ENCODE measurements around the gene CDH4. TPM values are rescaled to one million over a fixed set of nuclear protein-coding genes. Genes with fewer than 3 reads are reported as not detected.

Gene CDH4
- total and polyA plus RNA-seq, 2 of the 8 experiments (the other 6 are each of a cell fraction or from before 2014, with no cell fraction given), result 4.3 to 7.9 TPM

- Histone ChIP-seq H4K8ac (ENCODE audit: extremely low read depth, insufficient read depth, low read length) (no peak overlapping the region), H3K4ac (replicated peaks; ENCODE audit: insufficient read length, low read depth, low read length) (no peak overlapping the region), H2BK120ac (replicated peaks; ENCODE audit: low read depth, low read length) (no peak overlapping the region), H3K18ac (ENCODE audit: extremely low read depth, low read length) (no peak overlapping the region), H3K79me1 (ENCODE audit: low read depth, low read length) (0 out of 2 replicates have a peak, but pooled peaks cover 1% of the 10 kb centered on the region), H3K36me3 (ENCODE audit: control insufficient read depth in 2 of 4, insufficient read depth in 4 of 4, low read length in 3 of 4) (no peaks in the 10 kb centered on the region), H2BK15ac (ENCODE audit: low read length) (no peak overlapping the region), H2BK12ac (ENCODE audit: low read depth, low read length) (no peak overlapping the region), H2AFZ (ENCODE audit: low read length) (no peak overlapping the region), H2BK20ac (ENCODE audit: low read length) (no peak overlapping the region), H3K27ac (ENCODE audit: low read depth, low read length) (no peak overlapping the region), H3K4me2 (ENCODE audit: insufficient read depth in 1 of 2, low read depth in 2 of 2, low read length in 2 of 2) (no peak overlapping the region), H3K79me2 (ENCODE audit: control insufficient read depth in 1 of 2, insufficient read depth in 2 of 2, low read length in 2 of 2) (no peaks in the 10 kb centered on the region), H3K23me2 (ENCODE audit: low read depth, low read length) (peaks cover 10% of the 10 kb centered on the region; the same call in 1 of the 2 replicates), H3K4me3 (ENCODE audit: extremely low read depth in 1 of 4, insufficient read depth in 2 of 4, low read depth in 3 of 4, low read length in 4 of 4) (no peak overlapping the region), H3K27me3 (replicated peaks in 1 of 4; ENCODE audit: control insufficient read depth in 3 of 4, extremely low read depth in 1 of 4, insufficient read depth in 3 of 4, low read length in 3 of 4) (peaks cover 0 to 3% (median 1%) of the 10 kb centered on the region in 4 experiments; a peak in 3 of 7 replicates), H3K9me3 (ENCODE audit: insufficient read depth in 2 of 2, low read depth in 1 of 2, low read length in 1 of 2) (no peaks in the 10 kb centered on the region), H3K14ac (ENCODE audit: insufficient read length) (no peak overlapping the region), H3K56ac (replicated peaks; ENCODE audit: insufficient read length, low read depth, low read length) (no peak overlapping the region), H2AK5ac (ENCODE audit: low read depth, low read length) (no peak overlapping the region), H4K20me1 (replicated peaks in 1 of 2; ENCODE audit: control insufficient read depth in 1 of 2, insufficient read depth in 2 of 2, low read length in 2 of 2) (peaks cover 1 to 3% of the 10 kb centered on the region in 2 experiments), H2BK5ac (ENCODE audit: low read depth, low read length) (no peak overlapping the region), H3K4me1 (replicated peaks in 1 of 4; ENCODE audit: control insufficient read depth in 3 of 4, insufficient read depth in 4 of 4, low read length in 3 of 4) (peaks cover 0 to 18% (median 10%) of the 10 kb centered on the region in 4 experiments; a peak in 6 of 7 replicates), H3K23ac (ENCODE audit: insufficient read length) (no peak overlapping the region), H3K9ac (replicated peaks in 1 of 4; ENCODE audit: extremely low read depth in 1 of 4, low read depth in 3 of 4, low read length in 3 of 4) (no peak overlapping the region), H4K5ac (ENCODE audit: insufficient read length, low read depth, low read length) (no peak overlapping the region), H4K91ac (replicated peaks; ENCODE audit: insufficient read length, low read length) (no peak overlapping the region)
- TF ChIP-seq POU5F1 (IDR thresholded peaks at IDR 0.05; ENCODE audit: low read depth, low read length) (no peak), RXRA (IDR thresholded peaks at IDR 0.05; ENCODE audit: insufficient read depth, low read depth, low read length) (no peak), CEBPB (IDR thresholded peaks at IDR 0.05; ENCODE audit: low read depth, low read length) (no peak), CTBP2 (IDR thresholded peaks at IDR 0.05; ENCODE audit: borderline replicate concordance, insufficient read depth, insufficient read length, low read length) (no peak), TAF7 (optimal IDR thresholded peaks at IDR 0.05; ENCODE audit: borderline replicate concordance, low read depth, low read length) (no peak), SRF (IDR thresholded peaks at IDR 0.05; ENCODE audit: low read depth, low read length) (no peak), PHF8 (conservative IDR thresholded peaks at IDR 0.05; ENCODE audit: low read depth, low read length) (no peak), NRF1 (IDR thresholded peaks at IDR 0.05; ENCODE audit: low read depth, low read length) (no peak)
- ChIA-PET CTCF (ENCODE audit: partially characterized antibody) (interaction anchor here (1.3 kb wide), 1 partner anchor 34 kb away, joined by 6 read pairs; no protein-coding TSS in a partner anchor), POLR2A (ENCODE audit: partially characterized antibody) (no interaction called here)
- DNase-seq (ENCODE audit: low read depth in 1 of 2, low spot score in 2 of 2) (no peak), FAIRE-seq (no peak)
- 75% methylated on average over 1 of the region's 1 CpG; no CpG with 5 or more reads in 1 of the 2 experiments for WGBS, 2 experiments (ENCODE audit: extremely low coverage in 1 of 2, insufficient coverage in 1 of 2, insufficient read length in 1 of 2, insufficient replicate concordance in 2 of 2, low coverage in 1 of 2, low lambda C conversion rate in 2 of 2, missing lambda C conversion rate in 1 of 2)
Measured at GRCh38 chr20:61633004-61633403, 380.9 kb downstream of the CDH4 start.

Measured in H1 (cell line).